Measurements from ENCODE around the gene PGM1. TPM values are rescaled to one million over a fixed set of nuclear protein-coding genes. Genes with fewer than 3 reads are reported as not detected.

Gene PGM1
- 23.1 TPM for polyA plus RNA-seq (2013)

GRCh38 chr1:63593303-63593885 is at the start of gene PGM1:
PGM1 (plus strand) TSS chr1:63593411; CDS start chr1:63593489, 78 bp downstream.
- ChIA-PET CTCF (interaction anchor here (4.0 kb wide), 1 partner anchor 17 kb away, joined by 16 read pairs; no protein-coding TSS in a partner anchor), POLR2A (no interaction called here)
- Histone ChIP-seq H3K36me3 (ENCODE audit: control insufficient read depth in 4 of 4, insufficient read depth in 4 of 4, low read length in 3 of 4) (no peaks in the 10 kb centered on the region), H3K27ac (ENCODE audit: insufficient read depth in 1 of 2, low read depth in 1 of 2, low read length in 2 of 2, poor library complexity in 1 of 2, severe bottlenecking in 2 of 2) (peak within 1 kb of the TSS; percentile 40 to 82), H3K4me3 (ENCODE audit: control insufficient read depth in 1 of 7, extremely low read depth in 1 of 7, insufficient read depth in 4 of 7, low read depth in 2 of 7, low read length in 6 of 7) (peak within 1 kb of the TSS; percentile 79 to 94 (median 88)), H3K4me1 (ENCODE audit: control extremely low read depth in 1 of 4, control insufficient read depth in 4 of 4, insufficient read depth in 4 of 4, low read length in 3 of 4) (peaks cover 0 to 12% (median 8%) of the 10 kb centered on the region in 4 experiments), H3K9me3 (ENCODE audit: control extremely low read depth in 1 of 5, control insufficient read depth in 4 of 5, insufficient read depth in 2 of 5, low read depth in 1 of 5, low read length in 4 of 5) (no peaks in the 10 kb centered on the region), H3K27me3 (replicated peaks in 2 of 5; ENCODE audit: control insufficient read depth in 4 of 5, insufficient read depth in 5 of 5, low read length in 4 of 5) (no peaks in the 10 kb centered on the region)
- WGBS (ENCODE audit: insufficient coverage): under 1% methylated on average over 48 of the region's 64 CpGs
- DNase-seq: peak; percentile 77 to 90 (median 85)

- POLR2A ChIA-PET: no interaction called here
These were observed 47.4 kb upstream of the PGM1 start for GRCh38 chr1:63545780-63546179.

GRCh38 chr1:63547621-63548294 is 45.5 kb upstream of the PGM1 start:
- DNase-seq: no peak
- POLR2A ChIA-PET: no interaction called here
- CTCF ChIA-PET: no interaction called here
- Histone ChIP-seq H3K9me3 (ENCODE audit: control extremely low read depth in 1 of 5, control insufficient read depth in 4 of 5, insufficient read depth in 2 of 5, low read depth in 1 of 5, low read length in 4 of 5) (no peaks in the 10 kb centered on the region), H3K36me3 (ENCODE audit: control insufficient read depth in 4 of 4, insufficient read depth in 4 of 4, low read length in 3 of 4) (peaks cover 0 to 9% (median 5%) of the 10 kb centered on the region in 4 experiments), H3K4me3 (ENCODE audit: control insufficient read depth in 1 of 7, extremely low read depth in 1 of 7, insufficient read depth in 4 of 7, low read depth in 2 of 7, low read length in 6 of 7) (no peak overlapping the region), H3K27ac (ENCODE audit: insufficient read depth in 1 of 2, low read depth in 1 of 2, low read length in 2 of 2, poor library complexity in 1 of 2, severe bottlenecking in 2 of 2) (no peak overlapping the region), H3K4me1 (ENCODE audit: control extremely low read depth in 1 of 4, control insufficient read depth in 4 of 4, insufficient read depth in 4 of 4, low read length in 3 of 4) (no peaks in the 10 kb centered on the region), H3K27me3 (replicated peaks in 2 of 5; ENCODE audit: control insufficient read depth in 4 of 5, insufficient read depth in 5 of 5, low read length in 4 of 5) (no peaks in the 10 kb centered on the region)
- WGBS (ENCODE audit: insufficient coverage): 100% methylated on average over 2 of the region's 2 CpGs

More at GRCh38 chr1:63545780-63546179, 47.4 kb upstream of the PGM1 start:
- no peaks in the 10 kb centered on the region for H3K9me3 ChIP-seq (ENCODE audit: control extremely low read depth in 1 of 5, control insufficient read depth in 4 of 5, insufficient read depth in 2 of 5, low read depth in 1 of 5, low read length in 4 of 5)
- H3K4me1 ChIP-seq (ENCODE audit: control extremely low read depth in 1 of 4, control insufficient read depth in 4 of 4, insufficient read depth in 4 of 4, low read length in 3 of 4): no peaks in the 10 kb centered on the region
- H3K4me3 ChIP-seq (ENCODE audit: control insufficient read depth in 1 of 7, extremely low read depth in 1 of 7, insufficient read depth in 4 of 7, low read depth in 2 of 7, low read length in 6 of 7): no peak overlapping the region
- H3K27ac ChIP-seq (ENCODE audit: insufficient read depth in 1 of 2, low read depth in 1 of 2, low read length in 2 of 2, poor library complexity in 1 of 2, severe bottlenecking in 2 of 2): no peak overlapping the region
- no peak for DNase-seq
- no peaks in the 10 kb centered on the region for H3K27me3 ChIP-seq (replicated peaks in 2 of 5; ENCODE audit: control insufficient read depth in 4 of 5, insufficient read depth in 5 of 5, low read length in 4 of 5)
- H3K36me3 ChIP-seq (ENCODE audit: control insufficient read depth in 4 of 4, insufficient read depth in 4 of 4, low read length in 3 of 4): peaks cover 0 to 9% (median 5%) of the 10 kb centered on the region in 4 experiments
- CTCF ChIA-PET: interaction anchor here (0.7 kb wide), 1 partner anchor 135 kb away, joined by 3 read pairs; no protein-coding TSS in a partner anchor

- Histone ChIP-seq H3K4me3 (ENCODE audit: control insufficient read depth in 1 of 7, extremely low read depth in 1 of 7, insufficient read depth in 4 of 7, low read depth in 2 of 7, low read length in 6 of 7) (no peak overlapping the region), H3K27ac (ENCODE audit: insufficient read depth in 1 of 2, low read depth in 1 of 2, low read length in 2 of 2, poor library complexity in 1 of 2, severe bottlenecking in 2 of 2) (no peak overlapping the region), H3K9me3 (ENCODE audit: control extremely low read depth in 1 of 5, control insufficient read depth in 4 of 5, insufficient read depth in 2 of 5, low read depth in 1 of 5, low read length in 4 of 5) (no peaks in the 10 kb centered on the region), H3K36me3 (ENCODE audit: control insufficient read depth in 4 of 4, insufficient read depth in 4 of 4, low read length in 3 of 4) (peaks cover 0 to 9% (median 5%) of the 10 kb centered on the region in 4 experiments), H3K27me3 (replicated peaks in 2 of 5; ENCODE audit: control insufficient read depth in 4 of 5, insufficient read depth in 5 of 5, low read length in 4 of 5) (no peaks in the 10 kb centered on the region), H3K4me1 (ENCODE audit: control extremely low read depth in 1 of 4, control insufficient read depth in 4 of 4, insufficient read depth in 4 of 4, low read length in 3 of 4) (no peaks in the 10 kb centered on the region)
- DNase-seq: no peak
- no CpG with 5 or more reads among the region's 2 CpGs for WGBS (ENCODE audit: insufficient coverage)
- ChIA-PET CTCF (no interaction called here), POLR2A (no interaction called here)
These were observed 44.9 kb upstream of the PGM1 start for GRCh38 chr1:63548303-63548702.

DNA sequence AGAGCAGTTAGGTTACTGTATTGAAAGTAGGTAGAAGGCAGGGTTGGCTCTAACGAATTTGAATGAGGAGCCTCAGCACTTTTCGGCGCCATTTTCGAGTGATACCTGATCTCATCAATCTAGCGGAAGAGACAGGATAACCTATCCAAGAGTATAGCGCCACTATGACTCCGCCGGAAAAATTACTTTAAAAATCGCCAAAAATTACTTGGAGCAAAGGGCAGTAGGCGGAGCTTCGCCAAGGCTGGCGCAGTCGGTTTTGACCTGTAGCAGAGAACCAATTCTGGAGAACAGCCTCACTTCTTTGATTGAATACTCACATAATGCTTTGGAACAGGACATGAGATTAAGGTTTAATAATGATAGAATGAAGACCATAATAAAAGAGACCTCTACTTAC is 44.3 kb upstream of the PGM1 start:
- H3K4me3 ChIP-seq (ENCODE audit: control insufficient read depth in 1 of 7, extremely low read depth in 1 of 7, insufficient read depth in 4 of 7, low read depth in 2 of 7, low read length in 6 of 7): no peak overlapping the region
- POLR2A ChIA-PET: no interaction called here
- no peak overlapping the region for H3K27ac ChIP-seq (ENCODE audit: insufficient read depth in 1 of 2, low read depth in 1 of 2, low read length in 2 of 2, poor library complexity in 1 of 2, severe bottlenecking in 2 of 2)
- WGBS (ENCODE audit: insufficient coverage): 100% methylated on average over 13 of the region's 13 CpGs
- CTCF ChIA-PET: no interaction called here
- peaks cover 0 to 9% (median 5%) of the 10 kb centered on the region in 4 experiments for H3K36me3 ChIP-seq (ENCODE audit: control insufficient read depth in 4 of 4, insufficient read depth in 4 of 4, low read length in 3 of 4)
- peak in 1 of 3 donors; percentile 68 for DNase-seq
- H3K4me1 ChIP-seq (ENCODE audit: control extremely low read depth in 1 of 4, control insufficient read depth in 4 of 4, insufficient read depth in 4 of 4, low read length in 3 of 4): no peaks in the 10 kb centered on the region
- no peaks in the 10 kb centered on the region for H3K9me3 ChIP-seq (ENCODE audit: control extremely low read depth in 1 of 5, control insufficient read depth in 4 of 5, insufficient read depth in 2 of 5, low read depth in 1 of 5, low read length in 4 of 5)
- no peaks in the 10 kb centered on the region for H3K27me3 ChIP-seq (replicated peaks in 2 of 5; ENCODE audit: control insufficient read depth in 4 of 5, insufficient read depth in 5 of 5, low read length in 4 of 5)

DNA sequence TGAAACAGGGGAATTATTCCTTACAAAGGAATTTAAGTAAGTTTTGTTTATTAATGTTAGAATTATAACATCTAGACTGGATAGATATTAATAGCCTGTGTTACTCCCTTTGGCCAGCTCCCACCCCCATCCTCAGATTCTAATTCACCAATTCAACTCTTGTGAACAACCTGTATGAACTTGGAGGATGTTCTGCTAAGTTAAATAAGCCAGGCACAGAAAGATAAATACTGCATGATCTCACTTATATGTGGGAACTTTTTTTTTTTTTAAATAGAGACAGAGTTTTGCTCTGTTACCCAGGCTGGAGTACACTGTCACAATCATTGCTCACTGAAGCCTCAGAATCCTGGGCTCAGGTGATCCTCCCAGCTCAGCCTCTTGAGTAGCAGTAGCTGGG is 37.7 kb upstream of the PGM1 start:
- CTCF ChIA-PET: interaction anchor here (1.5 kb wide), 1 partner anchor 14 kb away, joined by 4 read pairs; no protein-coding TSS in a partner anchor
- H3K4me1 ChIP-seq (ENCODE audit: control extremely low read depth in 1 of 4, control insufficient read depth in 4 of 4, insufficient read depth in 4 of 4, low read length in 3 of 4): no peaks in the 10 kb centered on the region

DNA sequence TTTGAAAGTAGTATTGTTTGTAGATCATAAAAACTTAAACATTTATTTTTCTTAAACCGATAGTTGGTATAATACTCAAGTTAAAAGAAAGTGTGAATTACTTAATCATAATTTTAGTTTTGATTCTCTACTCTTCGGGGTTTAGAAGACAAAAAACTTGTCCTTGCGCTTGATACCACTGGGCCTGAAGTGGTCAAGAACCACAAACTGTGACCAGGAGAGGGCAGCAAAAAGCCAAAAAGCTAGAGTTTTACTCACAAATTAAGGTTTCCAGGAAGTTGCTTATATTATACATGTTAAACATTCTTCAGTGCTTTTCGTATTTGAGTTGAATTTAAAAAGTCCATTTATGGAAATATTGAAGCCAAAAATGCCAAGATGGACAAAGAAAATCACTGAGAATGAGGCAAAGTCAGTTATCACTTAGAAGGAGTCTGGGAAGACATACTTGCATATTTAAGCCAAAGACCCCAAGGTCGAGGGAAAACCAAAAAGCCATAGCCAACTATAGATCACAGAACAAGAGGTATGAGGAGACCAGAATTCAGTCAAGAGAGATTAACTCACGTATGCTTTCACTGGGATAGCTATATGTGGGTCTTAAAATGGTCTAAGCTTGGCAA is 35.7 kb upstream of the PGM1 start:
- Histone ChIP-seq H3K27ac (ENCODE audit: insufficient read depth in 1 of 2, low read depth in 1 of 2, low read length in 2 of 2, poor library complexity in 1 of 2, severe bottlenecking in 2 of 2) (no peak overlapping the region), H3K4me3 (ENCODE audit: control insufficient read depth in 1 of 7, extremely low read depth in 1 of 7, insufficient read depth in 4 of 7, low read depth in 2 of 7, low read length in 6 of 7) (no peak overlapping the region), H3K27me3 (replicated peaks in 2 of 5; ENCODE audit: control insufficient read depth in 4 of 5, insufficient read depth in 5 of 5, low read length in 4 of 5) (no peaks in the 10 kb centered on the region), H3K4me1 (ENCODE audit: control extremely low read depth in 1 of 4, control insufficient read depth in 4 of 4, insufficient read depth in 4 of 4, low read length in 3 of 4) (no peaks in the 10 kb centered on the region), H3K9me3 (ENCODE audit: control extremely low read depth in 1 of 5, control insufficient read depth in 4 of 5, insufficient read depth in 2 of 5, low read depth in 1 of 5, low read length in 4 of 5) (no peaks in the 10 kb centered on the region), H3K36me3 (ENCODE audit: control insufficient read depth in 4 of 4, insufficient read depth in 4 of 4, low read length in 3 of 4) (no peaks in the 10 kb centered on the region)
- peak; percentile 29 to 55 (median 53) for DNase-seq
- POLR2A ChIA-PET: no interaction called here
- 100% methylated on average over 2 of the region's 6 CpGs for WGBS (ENCODE audit: insufficient coverage)
- CTCF ChIA-PET: interaction anchor here (0.6 to 1.5 kb wide), 5 partner anchors 18 to 1146 kb away, joined by 3 read pairs; no protein-coding TSS in a partner anchor

More for the DNA sequence above, 37.7 kb upstream of the PGM1 start:
- H3K36me3 ChIP-seq (ENCODE audit: control insufficient read depth in 4 of 4, insufficient read depth in 4 of 4, low read length in 3 of 4): no peaks in the 10 kb centered on the region
- no peaks in the 10 kb centered on the region for H3K9me3 ChIP-seq (ENCODE audit: control extremely low read depth in 1 of 5, control insufficient read depth in 4 of 5, insufficient read depth in 2 of 5, low read depth in 1 of 5, low read length in 4 of 5)
- no peak overlapping the region for H3K4me3 ChIP-seq (ENCODE audit: control insufficient read depth in 1 of 7, extremely low read depth in 1 of 7, insufficient read depth in 4 of 7, low read depth in 2 of 7, low read length in 6 of 7)
- POLR2A ChIA-PET: no interaction called here
- no peaks in the 10 kb centered on the region for H3K27me3 ChIP-seq (replicated peaks in 2 of 5; ENCODE audit: control insufficient read depth in 4 of 5, insufficient read depth in 5 of 5, low read length in 4 of 5)
- H3K27ac ChIP-seq (ENCODE audit: insufficient read depth in 1 of 2, low read depth in 1 of 2, low read length in 2 of 2, poor library complexity in 1 of 2, severe bottlenecking in 2 of 2): no peak overlapping the region
- DNase-seq: no peak

Measured in common myeloid progenitor, CD34-positive (primary cell).